UCSD-AML1 (cell line): ENCODE results near the gene UQCRC1.

Source experiments
- DNase-seq: peaks from one replicate; lab custom pipeline; 2025; ENCODE audit not compliant: unreplicated experiment; lab: John Stamatoyannopoulos, UW

Gene UQCRC1

GRCh38 chr3:48599509-48600285 lies 9.7 kb downstream of the UQCRC1 start:
- DNase-seq: no peak

- DNase-seq: no peak
Measured at GRCh38 chr3:48599077-48599501, 10.4 kb downstream of the UQCRC1 start.

- peak; percentile 22 for DNase-seq
Measured at GRCh38 chr3:48598323-48599076, 10.9 kb downstream of the UQCRC1 start.

GRCh38 chr3:48597408-48597800 lies 12.0 kb downstream of the UQCRC1 start:
- DNase-seq: no peak

GRCh38 chr3:48596676-48597407 lies 12.6 kb downstream of the UQCRC1 start:
- DNase-seq: no peak

DNA sequence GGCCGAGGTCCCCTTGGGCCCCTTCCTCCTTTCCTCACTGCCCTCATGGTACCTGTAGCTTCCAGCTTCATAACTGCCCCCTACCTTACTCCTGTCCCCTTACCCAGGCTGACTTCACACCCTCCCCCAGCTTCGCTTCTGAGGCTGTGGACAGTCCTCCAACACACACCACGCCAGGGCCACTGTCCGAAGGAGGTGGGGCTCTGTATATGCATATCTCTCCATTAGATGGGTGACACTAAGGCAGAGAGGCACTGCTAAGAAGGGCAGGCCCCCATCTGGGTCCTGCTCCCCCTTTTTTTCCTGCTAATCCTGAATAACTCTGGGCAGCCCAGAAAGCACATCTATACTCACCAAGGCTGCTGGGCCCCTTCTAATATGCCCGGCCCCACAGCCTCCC lies 13.3 kb downstream of the UQCRC1 start:
- no peak for DNase-seq

GRCh38 chr3:48595526-48596121 lies 13.8 kb downstream of the UQCRC1 start:
- DNase-seq: no peak

- DNase-seq: no peak
Measured at GRCh38 chr3:48595075-48595525, 14.3 kb downstream of the UQCRC1 start, which contains the start of gene COL7A1. TSS of gene COL7A1 (minus strand) at chr3:48595329. CDS start at chr3:48595159, 170 bp downstream.

- no peak for DNase-seq
Measured at GRCh38 chr3:48594417-48595049, 14.9 kb downstream of the UQCRC1 start.

DNA sequence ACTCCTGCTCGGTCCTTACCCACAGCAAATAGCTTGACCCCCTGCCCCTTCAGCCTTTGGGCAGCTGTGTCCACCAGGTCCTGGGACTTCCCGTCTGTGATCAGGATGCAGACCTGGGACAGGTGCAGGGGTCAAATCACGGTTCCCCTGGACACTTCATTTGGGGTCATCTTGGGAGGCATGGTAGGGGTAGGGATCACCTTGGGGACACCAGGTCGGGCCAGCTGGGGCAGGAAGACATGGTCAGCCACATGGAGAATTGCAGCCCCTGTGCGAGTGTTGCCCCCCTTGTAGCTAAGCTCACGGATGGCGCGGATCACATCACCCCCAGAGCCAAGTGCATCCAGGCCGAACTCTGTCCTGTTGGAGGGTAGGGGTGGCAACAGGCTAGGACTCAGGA lies 16.1 kb downstream of the UQCRC1 start:
- DNase-seq: no peak

- DNase-seq: no peak
Measured at GRCh38 chr3:48592519-48593087, 16.8 kb downstream of the UQCRC1 start.

GRCh38 chr3:48591886-48592518 lies 17.4 kb downstream of the UQCRC1 start:
- no peak for DNase-seq

GRCh38 chr3:48591436-48591835 lies 18.0 kb downstream of the UQCRC1 start:
- DNase-seq: no peak

DNA sequence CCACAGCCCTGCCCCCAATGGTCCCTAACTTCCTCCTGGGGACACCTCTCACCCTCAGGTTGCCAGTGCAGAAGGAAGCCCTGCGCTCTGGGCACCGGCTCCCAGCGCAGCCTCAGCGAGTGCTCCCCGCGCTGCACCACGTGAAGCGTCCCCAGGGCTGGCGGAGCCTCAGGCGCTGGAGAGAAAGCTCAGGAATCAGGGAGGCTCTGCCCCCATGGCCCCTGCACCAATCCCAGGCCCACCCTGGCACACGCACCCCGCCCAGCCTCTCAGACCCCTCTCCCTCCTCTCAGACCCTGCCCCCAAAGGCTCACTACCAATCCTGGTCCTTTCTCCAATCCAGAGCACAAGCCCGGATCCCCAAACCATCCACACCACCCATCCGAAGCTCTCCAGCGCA lies 21.2 kb downstream of the UQCRC1 start:
- no peak for DNase-seq

DNA sequence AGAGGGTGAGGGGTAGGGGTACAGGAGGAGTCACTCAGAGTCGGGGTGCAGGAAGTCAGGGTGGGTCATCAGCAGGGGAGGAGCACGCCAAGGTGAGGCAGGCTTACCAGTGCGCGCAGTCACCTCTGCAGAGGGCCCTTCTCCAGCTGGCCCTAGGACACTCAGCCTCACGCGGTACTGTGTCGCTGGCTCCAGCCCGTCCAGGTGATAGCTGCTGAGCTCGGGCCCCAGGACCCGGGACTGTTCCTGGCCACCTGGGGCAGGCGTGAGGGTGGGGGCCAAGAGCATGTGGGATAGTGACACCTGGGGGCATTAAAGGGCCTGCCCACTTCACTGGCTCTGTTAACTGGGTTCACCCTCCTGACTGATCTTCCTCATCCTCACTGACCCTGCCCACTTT lies 21.8 kb downstream of the UQCRC1 start:
- DNase-seq: no peak

DNA sequence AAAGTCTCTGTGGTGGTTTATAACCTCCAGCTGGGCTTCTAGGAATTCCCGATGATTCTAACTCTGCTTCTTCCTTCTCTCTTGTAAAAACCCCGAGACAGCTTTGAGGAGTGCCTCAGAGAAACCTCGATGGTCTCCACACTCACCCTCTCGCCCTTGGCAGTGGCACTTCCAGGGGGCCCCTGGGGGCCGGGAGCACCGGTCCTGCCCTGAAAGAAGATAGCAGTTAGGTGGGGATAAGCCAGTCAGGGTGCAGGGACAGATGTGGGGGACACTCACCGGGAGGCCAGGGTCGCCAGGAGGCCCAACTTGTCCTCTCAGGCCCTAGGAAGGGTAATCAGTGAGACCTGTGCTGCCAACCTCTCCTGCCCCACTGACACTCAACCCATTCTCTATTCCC lies 24.0 kb downstream of the UQCRC1 start:
- no peak for DNase-seq

GRCh38 chr3:48584836-48585235 lies 24.6 kb downstream of the UQCRC1 start:
- no peak for DNase-seq

- DNase-seq: no peak
Measured at GRCh38 chr3:48581621-48582481, 27.6 kb downstream of the UQCRC1 start.

DNA sequence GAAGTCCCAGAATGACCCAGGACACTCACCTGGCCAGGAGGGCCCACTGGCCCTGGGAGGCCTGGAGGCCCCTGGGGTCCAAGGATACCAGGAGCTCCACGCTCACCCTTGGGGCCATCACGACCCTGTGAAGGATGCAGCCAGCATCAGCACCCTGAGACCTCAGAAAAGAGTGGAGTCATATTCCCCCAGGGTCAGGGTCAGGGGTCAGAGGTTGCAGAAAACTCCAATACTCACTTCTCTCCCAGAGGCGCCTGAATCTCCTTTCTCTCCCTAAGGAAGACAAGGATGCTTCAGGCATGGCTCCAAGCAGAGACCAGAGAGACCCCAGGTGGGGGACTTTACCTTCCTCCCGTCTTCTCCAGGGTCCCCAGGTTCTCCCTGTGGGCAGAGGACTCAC lies 32.8 kb downstream of the UQCRC1 start:
- DNase-seq: no peak
